AG08396 (cell line): ENCODE results near the gene LMX1B.
"Not testable (repeated sequence)": the region's sequence is repeated elsewhere in the genome, so short reads cannot be mapped to it uniquely, and the experiment has no call there.

ENCODE experiments used
- DNase-seq: peaks from one replicate; pipeline ENCODE4 v3.0.0; 2012; ENCODE audit warnings: low spot score, mixed read lengths

The LMX1B gene

GRCh38 chr9:126613651-126614050 is at the start of gene LMX1B:
Gene LMX1B (plus strand): TSS chr9:126613928. CDS start chr9:126614450, 522 bp downstream.
- DNase-seq, result no peak

GRCh38 chr9:126564128-126564527 is 49.6 kb upstream of the LMX1B start:
- no peak for DNase-seq

GRCh38 chr9:126564716-126565115 is 49.0 kb upstream of the LMX1B start:
- DNase-seq, result no peak

- DNase-seq, result no peak
Observed at GRCh38 chr9:126565336-126566128, 48.2 kb upstream of the LMX1B start.

- DNase-seq, result no peak
Observed at GRCh38 chr9:126569036-126569435, 44.7 kb upstream of the LMX1B start.

- no peak for DNase-seq
Observed at GRCh38 chr9:126578029-126578428, 35.7 kb upstream of the LMX1B start.

- not testable (repeated sequence) for DNase-seq
Observed at GRCh38 chr9:126580319-126580718, 33.4 kb upstream of the LMX1B start.

- no peak for DNase-seq
Observed at GRCh38 chr9:126581893-126582292, 31.8 kb upstream of the LMX1B start.

- DNase-seq, result no peak
Observed at GRCh38 chr9:126582427-126582826, 31.3 kb upstream of the LMX1B start.

- DNase-seq, result no peak
Observed at GRCh38 chr9:126583144-126583760, 30.5 kb upstream of the LMX1B start.

GRCh38 chr9:126584611-126585010 is 29.1 kb upstream of the LMX1B start:
- DNase-seq, result no peak

GRCh38 chr9:126586236-126586635 is 27.5 kb upstream of the LMX1B start:
- DNase-seq, result no peak

GRCh38 chr9:126587187-126588185 is 26.2 kb upstream of the LMX1B start:
- no peak for DNase-seq

GRCh38 chr9:126588491-126589168 is 25.1 kb upstream of the LMX1B start:
- no peak for DNase-seq

GRCh38 chr9:126589349-126589748 is 24.4 kb upstream of the LMX1B start:
- no peak for DNase-seq

GRCh38 chr9:126591083-126591482 is 22.6 kb upstream of the LMX1B start:
- no peak for DNase-seq

GRCh38 chr9:126591922-126592321 is 21.8 kb upstream of the LMX1B start:
- DNase-seq, result no peak

- no peak for DNase-seq
Observed at GRCh38 chr9:126592461-126592860, 21.3 kb upstream of the LMX1B start.

- DNase-seq, result no peak
Observed at GRCh38 chr9:126595982-126596381, 17.7 kb upstream of the LMX1B start.

- DNase-seq, result no peak
Observed at GRCh38 chr9:126599047-126599650, 14.6 kb upstream of the LMX1B start.
